Measurements from ENCODE around the gene SEC11A. TPM values are rescaled to one million over a fixed set of nuclear protein-coding genes. Genes with fewer than 3 reads are reported as not detected.

The SEC11A gene
- polyA plus RNA-seq, 1 experiment, result 324 TPM

DNA sequence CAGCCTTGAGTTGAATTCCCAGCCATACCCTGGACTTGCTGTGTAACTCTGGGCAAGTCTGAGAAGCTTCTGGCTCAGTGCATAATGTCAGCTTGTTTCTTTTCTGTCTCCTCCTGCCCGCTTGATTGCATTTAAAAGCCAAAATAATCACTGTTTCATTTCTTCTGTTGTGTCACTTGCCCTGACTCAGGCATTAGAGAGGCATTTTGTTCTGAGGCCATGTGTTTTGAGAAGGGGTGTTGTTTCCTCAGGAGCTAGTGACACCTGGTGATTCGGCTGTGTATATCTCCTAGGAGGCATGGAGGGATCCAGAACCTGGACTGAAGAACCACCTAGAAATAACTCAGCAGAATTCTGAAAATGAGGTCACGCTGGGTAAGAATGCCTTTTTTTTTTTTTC is 77.8 kb downstream of the SEC11A start:
- ChIA-PET CTCF (interaction anchor here (1.5 kb wide), 1 partner anchor 39 kb away, joined by 4 read pairs; no protein-coding TSS in a partner anchor), POLR2A (interaction anchor here (0.7 to 0.9 kb wide), 2 partner anchors 16 to 547 kb away, joined by 3 to 4 read pairs; partner anchors contain the start of gene WDR73)
- TF ChIP-seq, protein P1, sequence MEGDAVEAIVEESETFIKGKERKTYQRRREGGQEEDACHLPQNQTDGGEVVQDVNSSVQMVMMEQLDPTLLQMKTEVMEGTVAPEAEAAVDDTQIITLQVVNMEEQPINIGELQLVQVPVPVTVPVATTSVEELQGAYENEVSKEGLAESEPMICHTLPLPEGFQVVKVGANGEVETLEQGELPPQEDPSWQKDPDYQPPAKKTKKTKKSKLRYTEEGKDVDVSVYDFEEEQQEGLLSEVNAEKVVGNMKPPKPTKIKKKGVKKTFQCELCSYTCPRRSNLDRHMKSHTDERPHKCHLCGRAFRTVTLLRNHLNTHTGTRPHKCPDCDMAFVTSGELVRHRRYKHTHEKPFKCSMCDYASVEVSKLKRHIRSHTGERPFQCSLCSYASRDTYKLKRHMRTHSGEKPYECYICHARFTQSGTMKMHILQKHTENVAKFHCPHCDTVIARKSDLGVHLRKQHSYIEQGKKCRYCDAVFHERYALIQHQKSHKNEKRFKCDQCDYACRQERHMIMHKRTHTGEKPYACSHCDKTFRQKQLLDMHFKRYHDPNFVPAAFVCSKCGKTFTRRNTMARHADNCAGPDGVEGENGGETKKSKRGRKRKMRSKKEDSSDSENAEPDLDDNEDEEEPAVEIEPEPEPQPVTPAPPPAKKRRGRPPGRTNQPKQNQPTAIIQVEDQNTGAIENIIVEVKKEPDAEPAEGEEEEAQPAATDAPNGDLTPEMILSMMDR (IDR thresholded peaks at IDR 0.05; ENCODE audit: low read depth, low read length), result no peak
- H3K27me3 ChIP-seq (ENCODE audit: control insufficient read depth, insufficient read depth, low read length), result no peaks in the 10 kb centered on the region
- no peak overlapping the region for H3K27ac ChIP-seq (ENCODE audit: low read depth, low read length)
- H3K4me3 ChIP-seq (ENCODE audit: low read depth, low read length), result no peak overlapping the region
- H3K9me3 ChIP-seq (ENCODE audit: control insufficient read depth, insufficient read depth, low read length), result no peaks in the 10 kb centered on the region
- no peak for DNase-seq (ENCODE audit: low read depth, low spot score)

DNA sequence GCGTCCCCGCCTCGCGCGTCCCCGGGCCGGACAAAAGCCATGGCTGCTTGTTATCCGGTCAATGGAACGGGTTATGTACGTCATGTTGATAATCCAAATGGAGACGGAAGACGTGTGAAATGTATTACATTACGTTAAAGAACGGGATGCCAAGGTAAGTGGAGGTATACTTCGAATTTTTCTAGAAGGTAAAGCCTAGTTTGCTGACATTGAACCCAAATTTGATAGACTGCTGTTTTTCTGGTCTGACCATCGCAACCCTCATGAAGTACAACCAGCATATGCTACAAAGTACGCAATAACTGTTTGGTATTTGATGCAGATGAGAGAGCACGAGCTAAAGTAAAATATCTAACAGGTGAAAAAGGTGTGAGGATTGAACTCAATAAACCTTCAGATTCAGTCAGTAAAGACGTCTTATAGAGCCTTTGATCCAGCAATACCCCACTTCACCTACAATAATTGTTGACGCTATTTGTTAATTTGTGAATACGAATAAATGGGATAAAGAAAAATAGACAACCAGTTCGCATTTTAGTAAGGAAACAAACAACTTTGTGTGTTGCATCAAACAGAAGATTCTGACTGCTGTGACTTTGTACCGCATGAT is 81.6 kb downstream of the SEC11A start:
- Histone ChIP-seq H3K4me3 (ENCODE audit: low read depth, low read length) (peak overlapping the region; percentile 63), H3K27ac (ENCODE audit: low read depth, low read length) (no peak overlapping the region), H3K27me3 (ENCODE audit: control insufficient read depth, insufficient read depth, low read length) (no peaks in the 10 kb centered on the region), H3K9me3 (ENCODE audit: control insufficient read depth, insufficient read depth, low read length) (no peaks in the 10 kb centered on the region)
- POLR2A ChIA-PET, result no interaction called here
- TF ChIP-seq, protein P1 (IDR thresholded peaks at IDR 0.05; ENCODE audit: low read depth, low read length), result no peak
- CTCF ChIA-PET, result interaction anchor here (0.6 kb wide), 1 partner anchor 24 kb away, joined by 3 read pairs; no protein-coding TSS in a partner anchor
- DNase-seq (ENCODE audit: low read depth, low spot score), result no peak

DNA sequence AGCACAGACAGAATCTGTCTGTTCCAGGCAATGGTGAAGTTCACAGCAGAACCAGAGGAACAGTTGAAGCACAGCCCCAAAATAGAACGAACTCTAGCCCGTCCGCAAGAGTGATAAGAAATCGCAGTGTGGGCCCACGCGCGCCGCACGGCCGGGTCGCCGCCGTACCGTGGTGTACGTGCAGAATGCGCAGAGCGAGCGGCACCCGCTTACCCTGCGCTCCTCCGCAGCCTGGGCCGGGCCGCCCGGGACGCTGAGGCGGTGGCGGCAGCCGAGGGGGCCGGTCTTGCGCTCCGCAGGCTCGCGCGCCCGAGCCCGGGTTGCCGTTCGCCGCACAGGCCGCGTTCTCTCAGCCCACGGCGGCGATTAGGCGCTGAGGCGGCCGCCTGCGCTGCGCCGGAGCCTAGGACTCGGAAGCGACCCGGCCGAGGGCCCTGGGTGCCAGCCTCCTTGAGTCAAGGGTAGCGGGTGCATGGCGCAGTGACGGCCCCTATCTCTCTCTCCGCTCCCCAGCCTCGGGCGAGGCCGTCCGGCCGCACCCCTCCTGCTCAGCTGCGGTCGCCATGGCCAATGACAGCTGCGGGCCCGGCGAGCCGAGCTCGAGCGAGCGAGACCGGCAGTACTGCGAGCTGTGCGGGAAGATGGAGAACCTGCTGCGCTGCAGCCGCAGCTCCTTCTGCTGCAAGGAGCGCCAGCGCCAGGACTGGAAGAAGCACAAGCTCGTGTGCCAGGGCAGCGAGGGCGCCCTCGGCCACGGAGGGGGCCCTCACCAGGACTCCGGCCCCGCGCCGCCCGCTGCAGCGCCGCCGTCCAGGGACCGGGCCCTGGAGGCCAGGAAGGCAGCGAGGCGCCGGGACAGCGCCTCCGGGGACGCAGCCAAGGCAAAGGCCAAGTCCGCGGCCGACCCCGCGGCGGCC is 82.4 kb downstream of the SEC11A start:
- POLR2A ChIA-PET, result interaction anchor here (0.7 kb wide), 1 partner anchor 20 kb away, joined by 3 read pairs; the partner anchor contains the start of gene WDR73
- Histone ChIP-seq H3K4me3 (ENCODE audit: low read depth, low read length) (peak overlapping the region; percentile 63), H3K9me3 (ENCODE audit: control insufficient read depth, insufficient read depth, low read length) (no peaks in the 10 kb centered on the region), H3K27ac (ENCODE audit: low read depth, low read length) (peak overlapping the region; percentile 65), H3K27me3 (ENCODE audit: control insufficient read depth, insufficient read depth, low read length) (no peaks in the 10 kb centered on the region)
- no peak for DNase-seq (ENCODE audit: low read depth, low spot score)
- CTCF ChIA-PET, result no interaction called here
- TF ChIP-seq, protein P1 (IDR thresholded peaks at IDR 0.05; ENCODE audit: low read depth, low read length), result no peak

DNA sequence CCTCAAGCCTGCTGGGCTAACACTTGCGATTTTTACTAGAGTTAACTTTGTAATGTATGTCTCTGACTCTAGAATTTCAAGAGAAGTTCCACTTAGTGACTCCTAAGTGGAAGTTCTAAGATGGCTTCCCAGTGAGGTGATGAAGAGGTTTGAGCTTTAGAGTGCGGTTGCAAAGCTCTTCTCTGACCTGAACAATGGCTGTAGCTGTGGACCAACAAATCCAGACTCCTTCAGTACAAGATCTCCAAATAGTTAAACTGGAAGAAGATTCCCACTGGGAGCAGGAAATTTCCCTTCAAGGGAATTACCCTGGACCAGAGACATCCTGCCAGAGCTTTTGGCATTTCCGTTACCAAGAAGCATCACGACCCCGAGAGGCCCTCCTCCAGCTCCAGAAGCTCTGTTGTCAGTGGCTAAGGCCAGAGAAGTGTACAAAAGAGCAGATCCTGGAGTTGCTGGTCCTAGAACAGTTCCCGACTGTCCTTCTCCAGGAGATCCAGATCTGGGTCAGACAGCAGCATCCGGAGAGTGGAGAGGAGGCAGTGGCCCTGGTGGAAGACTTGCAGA is 84.2 kb downstream of the SEC11A start:
- CTCF ChIA-PET, result interaction anchor here (1.3 to 2.7 kb wide), 3 partner anchors 31 to 296 kb away, joined by 3 to 21 read pairs (median 8); partner anchors contain the start of gene ZSCAN2

More for the DNA sequence above, 84.2 kb downstream of the SEC11A start:
- TF ChIP-seq, protein P1 (IDR thresholded peaks at IDR 0.05; ENCODE audit: low read depth, low read length), result no peak
- POLR2A ChIA-PET, result interaction anchor here (0.8 to 1.1 kb wide), 2 partner anchors 28 to 61 kb away, joined by 3 to 4 read pairs; no protein-coding TSS in a partner anchor
- Histone ChIP-seq H3K27ac (ENCODE audit: low read depth, low read length) (peak overlapping the region; percentile 61), H3K27me3 (ENCODE audit: control insufficient read depth, insufficient read depth, low read length) (no peaks in the 10 kb centered on the region), H3K9me3 (ENCODE audit: control insufficient read depth, insufficient read depth, low read length) (no peaks in the 10 kb centered on the region), H3K4me3 (ENCODE audit: low read depth, low read length) (peak overlapping the region; percentile 84)
- DNase-seq (ENCODE audit: low read depth, low spot score), result no peak
